ENCODE data around the gene C1QTNF3.
"Not testable (repeated sequence)": the region's sequence is repeated elsewhere in the genome, so short reads cannot be mapped to it uniquely, and the experiment has no call there.

C1QTNF3 gene

DNA sequence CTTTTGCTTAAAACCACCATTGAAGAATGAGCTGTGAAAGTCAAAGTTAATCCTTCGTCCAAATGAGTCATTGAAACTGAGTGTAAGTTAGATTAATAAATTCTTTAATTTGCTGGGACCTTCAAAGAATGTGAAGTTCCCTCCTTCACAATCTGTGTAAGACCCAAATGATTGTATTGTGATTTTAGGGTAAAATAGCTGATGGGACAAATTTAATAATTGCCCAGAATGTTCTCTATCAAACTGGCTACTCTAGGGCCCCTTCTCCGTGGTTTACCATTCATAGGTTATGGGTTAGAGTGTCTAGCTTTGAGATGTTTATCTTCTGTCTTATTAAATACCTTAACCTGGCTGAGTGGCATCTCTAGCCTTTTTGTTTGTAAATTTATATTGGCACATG is 11.9 kb downstream of the C1QTNF3 start:
- TF ChIP-seq, protein P1, sequence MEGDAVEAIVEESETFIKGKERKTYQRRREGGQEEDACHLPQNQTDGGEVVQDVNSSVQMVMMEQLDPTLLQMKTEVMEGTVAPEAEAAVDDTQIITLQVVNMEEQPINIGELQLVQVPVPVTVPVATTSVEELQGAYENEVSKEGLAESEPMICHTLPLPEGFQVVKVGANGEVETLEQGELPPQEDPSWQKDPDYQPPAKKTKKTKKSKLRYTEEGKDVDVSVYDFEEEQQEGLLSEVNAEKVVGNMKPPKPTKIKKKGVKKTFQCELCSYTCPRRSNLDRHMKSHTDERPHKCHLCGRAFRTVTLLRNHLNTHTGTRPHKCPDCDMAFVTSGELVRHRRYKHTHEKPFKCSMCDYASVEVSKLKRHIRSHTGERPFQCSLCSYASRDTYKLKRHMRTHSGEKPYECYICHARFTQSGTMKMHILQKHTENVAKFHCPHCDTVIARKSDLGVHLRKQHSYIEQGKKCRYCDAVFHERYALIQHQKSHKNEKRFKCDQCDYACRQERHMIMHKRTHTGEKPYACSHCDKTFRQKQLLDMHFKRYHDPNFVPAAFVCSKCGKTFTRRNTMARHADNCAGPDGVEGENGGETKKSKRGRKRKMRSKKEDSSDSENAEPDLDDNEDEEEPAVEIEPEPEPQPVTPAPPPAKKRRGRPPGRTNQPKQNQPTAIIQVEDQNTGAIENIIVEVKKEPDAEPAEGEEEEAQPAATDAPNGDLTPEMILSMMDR (IDR thresholded peaks at IDR 0.05; ENCODE audit: low read depth, low read length), result no peak
- DNase-seq (ENCODE audit: low read depth, low spot score), result no peak
- H3K4me3 ChIP-seq (ENCODE audit: low read depth, low read length), result no peak overlapping the region
- in situ Hi-C loops (cut with HindIII; ENCODE audit: low sequenced_read_pairs), result no loop called here

DNA sequence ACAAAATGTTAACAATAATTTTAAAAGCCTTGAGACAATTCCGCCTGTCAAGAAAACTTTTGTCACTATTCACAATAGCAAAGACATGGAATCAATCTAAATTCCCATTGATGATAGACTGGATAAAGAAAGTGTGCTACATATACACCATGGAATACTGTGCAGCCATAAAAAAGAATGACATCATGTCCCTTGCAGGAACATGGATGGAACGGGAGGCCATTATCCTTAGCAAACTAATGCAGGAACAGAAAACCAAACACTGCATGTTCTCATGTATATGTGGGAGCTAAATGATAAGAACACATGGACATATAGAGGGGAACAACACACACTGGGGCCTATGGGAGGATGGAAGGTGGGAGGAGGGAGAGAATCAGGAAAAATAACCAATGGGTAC is 12.4 kb downstream of the C1QTNF3 start:
- DNase-seq (ENCODE audit: low read depth, low spot score); in situ Hi-C loops (cut with HindIII; ENCODE audit: low sequenced_read_pairs): not testable (repeated sequence)

DNA sequence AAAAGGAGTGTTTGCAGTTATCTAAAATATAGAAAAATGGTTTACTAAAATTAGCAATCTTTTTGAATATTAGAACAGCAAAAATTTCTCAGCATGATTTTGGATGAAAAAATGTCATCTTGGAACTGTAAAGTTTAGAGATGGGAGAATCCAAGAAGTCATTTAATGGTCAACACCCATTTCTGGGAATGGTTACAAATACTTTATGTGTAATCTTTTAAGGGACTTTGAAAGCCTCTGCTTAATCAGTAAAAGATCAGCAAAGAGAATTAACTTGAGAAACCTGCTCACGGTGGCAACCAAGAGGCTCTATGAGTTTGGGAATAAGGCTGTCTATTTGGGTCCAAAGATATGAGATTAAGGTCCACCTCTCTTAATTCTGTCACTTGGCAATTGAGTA is 13.0 kb downstream of the C1QTNF3 start:
- in situ Hi-C loops (cut with HindIII; ENCODE audit: low sequenced_read_pairs), result no loop called here
- no peak overlapping the region for H3K4me3 ChIP-seq (ENCODE audit: low read depth, low read length)
- TF ChIP-seq, protein P1 (IDR thresholded peaks at IDR 0.05; ENCODE audit: low read depth, low read length), result no peak
- no peak for DNase-seq (ENCODE audit: low read depth, low spot score)

More for the DNA sequence above, 12.4 kb downstream of the C1QTNF3 start:
- not testable (repeated sequence) for H3K4me3 ChIP-seq (ENCODE audit: low read depth, low read length)

DNA sequence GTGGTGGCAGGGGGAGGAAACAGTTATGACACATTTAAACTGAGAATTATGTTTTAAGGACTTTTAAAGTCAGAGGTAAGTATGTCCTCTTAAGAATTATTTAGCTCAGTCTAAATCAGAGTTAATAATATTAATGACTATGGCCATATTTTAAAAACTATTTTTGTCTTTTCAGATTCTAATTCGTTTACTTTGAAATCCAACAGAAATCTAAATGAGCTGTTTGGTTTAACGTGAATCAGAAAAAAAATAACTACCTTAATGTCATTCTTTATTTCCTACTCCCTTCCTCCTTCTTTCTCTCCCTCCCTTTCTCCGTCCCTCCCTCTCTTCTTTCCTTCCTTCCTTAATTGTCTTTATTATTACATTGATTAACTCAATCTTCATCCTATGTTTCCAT is 14.7 kb downstream of the C1QTNF3 start:
- H3K4me3 ChIP-seq (ENCODE audit: low read depth, low read length), result no peak overlapping the region
- no peak for DNase-seq (ENCODE audit: low read depth, low spot score)
- in situ Hi-C loops (cut with HindIII; ENCODE audit: low sequenced_read_pairs), result no loop called here

DNA sequence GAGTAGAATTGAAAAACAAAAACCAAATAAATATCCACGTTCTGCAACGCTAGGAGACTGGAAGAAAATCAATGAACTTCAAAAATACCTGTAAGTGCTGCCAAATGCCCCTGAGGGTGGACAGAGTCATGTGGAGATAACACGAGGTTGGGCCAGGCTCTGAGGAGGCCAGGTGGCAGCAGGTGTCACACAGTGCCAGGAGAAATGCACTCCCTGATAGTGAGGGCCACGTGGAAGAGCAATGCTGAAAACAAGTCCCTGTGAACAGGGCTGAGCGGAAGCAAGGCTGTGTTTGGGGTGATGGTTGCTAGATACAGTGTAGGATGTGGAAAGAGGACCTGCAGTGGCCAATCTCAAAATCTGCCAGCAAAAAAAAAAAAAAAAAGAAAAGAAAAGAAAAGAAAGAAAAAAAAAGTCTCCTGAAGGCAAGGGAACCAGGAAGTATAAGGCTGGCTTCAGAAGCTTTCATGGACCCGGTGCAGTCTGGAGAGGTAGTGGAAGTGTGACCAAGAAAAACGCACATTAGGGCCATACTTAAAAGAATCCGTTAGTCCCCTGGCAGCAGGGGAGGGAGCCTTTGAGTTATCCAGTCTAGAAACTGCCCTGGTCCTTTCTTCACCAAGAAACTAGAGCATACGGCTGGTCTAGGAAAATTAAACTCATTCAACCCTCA is 16.8 kb downstream of the C1QTNF3 start:
- DNase-seq (ENCODE audit: low read depth, low spot score), result no peak
- H3K4me3 ChIP-seq (ENCODE audit: low read depth, low read length), result no peak overlapping the region
- TF ChIP-seq, protein P1 (IDR thresholded peaks at IDR 0.05; ENCODE audit: low read depth, low read length), result no peak
- in situ Hi-C loops (cut with HindIII; ENCODE audit: low sequenced_read_pairs), result no loop called here

More for the DNA sequence above, 14.7 kb downstream of the C1QTNF3 start:
- TF ChIP-seq, protein P1 (IDR thresholded peaks at IDR 0.05; ENCODE audit: low read depth, low read length), result no peak

DNA sequence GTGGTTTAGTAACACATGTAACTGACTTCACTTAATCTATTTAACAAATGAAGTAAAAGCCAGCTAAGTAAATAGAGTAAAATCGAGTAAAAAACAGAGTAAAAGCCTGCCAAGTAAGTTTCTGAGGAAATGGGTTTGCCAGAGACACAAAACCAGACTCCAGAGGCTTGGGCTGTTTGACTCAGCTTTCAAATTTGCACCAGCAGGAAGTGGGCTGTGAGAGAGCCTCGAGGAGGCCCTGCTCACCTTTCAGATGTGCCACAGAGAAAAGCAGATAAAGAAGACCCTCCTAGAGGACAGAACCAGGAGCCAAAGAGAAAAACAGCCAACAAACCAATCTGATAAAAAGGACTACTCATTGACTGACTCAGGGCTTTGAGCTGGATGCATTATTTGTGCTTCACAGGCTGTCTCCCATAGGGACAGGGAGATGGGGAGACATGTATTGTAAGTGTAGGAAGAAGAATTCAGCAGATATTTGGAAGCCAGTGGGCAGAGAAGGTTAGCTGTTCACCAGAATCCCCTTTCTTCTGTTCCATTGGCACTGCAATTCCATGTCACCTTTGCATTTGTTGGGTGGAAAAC is 20.8 kb downstream of the C1QTNF3 start:
- peak; percentile 71 for DNase-seq (ENCODE audit: low read depth, low spot score)
- H3K4me3 ChIP-seq (ENCODE audit: low read depth, low read length), result no peak overlapping the region
- in situ Hi-C loops (cut with HindIII; ENCODE audit: low sequenced_read_pairs), result no loop called here
- TF ChIP-seq, protein P1 (IDR thresholded peaks at IDR 0.05; ENCODE audit: low read depth, low read length), result no peak

DNA sequence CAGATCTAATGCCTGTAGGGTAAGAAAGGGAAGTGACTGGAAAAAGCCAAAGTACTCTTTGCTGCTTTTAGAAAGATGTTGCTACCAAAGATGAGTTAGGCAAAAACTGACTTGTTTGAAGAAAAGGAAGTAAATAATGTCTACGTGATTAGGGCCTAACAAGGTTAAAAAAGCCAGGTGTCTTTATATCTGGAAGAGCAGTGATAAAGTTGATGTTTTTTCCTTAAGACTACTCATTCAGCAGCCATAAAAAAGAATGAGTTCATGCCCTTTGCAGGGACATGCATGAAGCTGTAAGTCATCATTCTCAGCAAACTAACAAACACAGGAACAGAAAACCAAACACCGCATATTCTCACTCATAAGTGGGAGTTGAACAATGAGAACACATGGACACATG is 21.7 kb downstream of the C1QTNF3 start:
- in situ Hi-C loops (cut with HindIII; ENCODE audit: low sequenced_read_pairs), result no loop called here
- DNase-seq (ENCODE audit: low read depth, low spot score), result no peak
- H3K4me3 ChIP-seq (ENCODE audit: low read depth, low read length), result no peak overlapping the region
- TF ChIP-seq, protein P1 (IDR thresholded peaks at IDR 0.05; ENCODE audit: low read depth, low read length), result no peak
